ENCODE measurements around the gene AP2B1.
"Not testable (repeated sequence)": the region's sequence is repeated elsewhere in the genome, so short reads cannot be mapped to it uniquely, and the experiment has no call there.

AP2B1 gene

DNA sequence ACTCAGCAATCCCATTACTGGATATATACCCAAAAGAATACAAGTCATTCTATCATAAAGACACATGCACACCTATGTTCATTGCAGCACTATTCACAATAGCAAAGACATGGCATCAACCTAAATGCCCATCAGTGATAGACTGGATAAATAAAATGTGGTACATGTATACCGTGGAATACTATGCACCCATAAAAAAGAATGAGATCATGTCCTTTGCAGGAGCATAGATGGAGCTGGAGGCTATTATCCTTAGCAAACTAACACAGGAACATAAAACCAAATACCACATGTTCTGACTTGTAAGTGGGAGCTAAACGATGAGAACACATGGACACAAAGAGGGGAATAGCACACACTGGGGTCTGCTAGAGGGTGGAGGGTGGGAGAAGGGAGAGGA lies 116.2 kb downstream of the AP2B1 start:
- not testable (repeated sequence) for DNase-seq (ENCODE audit: low read depth); H3K4me1 ChIP-seq (ENCODE audit: control insufficient read depth, insufficient read depth, low read length); H3K4me3 ChIP-seq (ENCODE audit: low read length); H3K27me3 ChIP-seq (replicated peaks; ENCODE audit: control insufficient read depth, insufficient read depth, low read length); H3K36me3 ChIP-seq (ENCODE audit: control insufficient read depth, insufficient read depth, low read length, severe bottlenecking); H3K9ac ChIP-seq (ENCODE audit: low read length); H3K9me3 ChIP-seq (ENCODE audit: control insufficient read depth, low read length)

DNA sequence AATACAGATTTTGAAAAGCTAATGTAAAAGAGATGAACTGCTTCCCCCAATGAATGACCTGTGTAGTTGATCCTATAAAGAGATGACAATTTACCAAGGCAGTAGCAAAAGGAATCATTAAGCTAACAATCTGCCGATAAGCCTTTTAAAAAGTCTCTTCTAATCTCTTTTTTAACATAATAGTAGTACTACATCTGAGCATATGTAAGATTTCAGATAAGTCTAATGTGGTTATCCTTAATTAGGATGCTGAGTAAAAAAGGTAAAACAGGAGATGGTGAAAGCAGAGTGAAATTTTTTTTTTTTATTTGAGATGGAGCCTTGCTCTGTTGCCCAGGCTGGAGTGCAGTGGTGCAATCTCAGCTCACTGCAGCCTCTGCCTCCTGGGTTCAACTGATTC lies 118.1 kb downstream of the AP2B1 start:
- no peak overlapping the region for H3K4me3 ChIP-seq (ENCODE audit: low read length)
- no peak overlapping the region for H3K9ac ChIP-seq (ENCODE audit: low read length)
- peaks cover 7% of the 10 kb centered on the region for H3K36me3 ChIP-seq (ENCODE audit: control insufficient read depth, insufficient read depth, low read length, severe bottlenecking)
- no peaks in the 10 kb centered on the region for H3K9me3 ChIP-seq (ENCODE audit: control insufficient read depth, low read length)
- peaks cover 7% of the 10 kb centered on the region for H3K4me1 ChIP-seq (ENCODE audit: control insufficient read depth, insufficient read depth, low read length)
- H3K27me3 ChIP-seq (replicated peaks; ENCODE audit: control insufficient read depth, insufficient read depth, low read length) = no peaks in the 10 kb centered on the region
- no peak for DNase-seq (ENCODE audit: low read depth)

DNA sequence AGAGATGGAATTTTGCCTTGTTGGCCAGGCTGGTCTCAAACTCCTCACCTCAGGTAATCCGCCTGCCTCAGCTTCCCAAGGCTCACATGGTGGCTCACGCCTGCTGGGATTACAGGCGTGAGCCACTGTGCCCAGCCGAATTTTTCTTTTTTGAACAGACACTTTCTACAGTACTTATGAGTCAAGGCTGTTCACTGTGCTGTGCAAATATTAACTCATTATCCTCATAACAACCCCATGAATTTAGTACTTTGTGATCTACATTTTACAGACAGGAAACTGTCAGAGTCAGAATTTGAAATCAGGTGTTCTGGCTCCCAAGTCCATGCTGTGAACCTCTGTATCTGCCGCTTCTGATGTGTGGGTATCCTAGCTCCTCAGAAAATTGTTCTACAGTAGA lies 118.6 kb downstream of the AP2B1 start:
- Histone ChIP-seq H3K4me3 (ENCODE audit: low read length) (no peak overlapping the region), H3K4me1 (ENCODE audit: control insufficient read depth, insufficient read depth, low read length) (peaks cover 10% of the 10 kb centered on the region), H3K27me3 (replicated peaks; ENCODE audit: control insufficient read depth, insufficient read depth, low read length) (no peaks in the 10 kb centered on the region), H3K36me3 (ENCODE audit: control insufficient read depth, insufficient read depth, low read length, severe bottlenecking) (peaks cover 12% of the 10 kb centered on the region), H3K9me3 (ENCODE audit: control insufficient read depth, low read length) (no peaks in the 10 kb centered on the region), H3K9ac (ENCODE audit: low read length) (no peak overlapping the region)
- DNase-seq (ENCODE audit: low read depth) = no peak

DNA sequence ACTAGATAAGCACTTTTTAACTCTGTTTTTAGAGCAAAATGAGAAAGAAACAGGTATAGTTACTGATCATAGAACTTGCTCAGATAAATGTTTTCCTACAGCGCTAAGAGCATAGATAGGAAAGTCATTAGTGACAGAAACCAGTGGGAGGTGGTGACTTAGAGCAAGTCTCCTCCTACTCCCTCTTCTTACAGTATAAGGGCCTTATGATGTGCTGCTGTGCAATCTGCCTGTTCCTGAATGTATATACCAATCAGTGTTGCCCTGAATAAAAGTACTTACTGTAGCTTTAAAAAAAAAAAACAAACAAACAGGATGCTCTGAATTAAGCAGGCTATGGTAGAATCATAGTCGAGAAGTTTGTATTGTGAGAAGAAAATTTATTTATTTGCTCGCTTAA lies 121.0 kb downstream of the AP2B1 start:
- Histone ChIP-seq H3K9me3 (ENCODE audit: control insufficient read depth, low read length) (no peaks in the 10 kb centered on the region), H3K27me3 (replicated peaks; ENCODE audit: control insufficient read depth, insufficient read depth, low read length) (no peaks in the 10 kb centered on the region), H3K4me1 (ENCODE audit: control insufficient read depth, insufficient read depth, low read length) (peaks cover 16% of the 10 kb centered on the region), H3K4me3 (ENCODE audit: low read length) (no peak overlapping the region), H3K9ac (ENCODE audit: low read length) (no peak overlapping the region), H3K36me3 (ENCODE audit: control insufficient read depth, insufficient read depth, low read length, severe bottlenecking) (peaks cover 17% of the 10 kb centered on the region)
- DNase-seq (ENCODE audit: low read depth) = no peak

DNA sequence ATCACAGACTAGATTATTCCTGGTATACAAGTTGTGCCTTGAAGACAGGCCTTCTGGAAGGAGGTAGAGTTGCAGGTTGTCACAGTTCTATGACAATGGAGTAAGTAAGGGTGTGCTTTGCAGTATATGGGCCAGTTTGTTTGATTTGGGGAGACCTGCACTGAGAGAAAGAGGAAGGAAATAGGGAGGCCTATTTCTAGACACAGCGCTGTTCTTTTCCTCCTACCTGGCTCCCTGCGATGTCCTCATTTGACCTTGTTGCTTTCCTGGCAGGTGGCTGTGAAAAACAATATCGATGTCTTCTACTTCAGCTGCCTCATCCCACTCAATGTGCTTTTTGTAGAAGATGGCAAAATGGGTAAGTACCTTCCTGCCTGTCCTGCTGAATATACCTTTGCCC lies 121.8 kb downstream of the AP2B1 start:
- H3K9ac ChIP-seq (ENCODE audit: low read length) = no peak overlapping the region
- H3K4me3 ChIP-seq (ENCODE audit: low read length) = no peak overlapping the region
- H3K4me1 ChIP-seq (ENCODE audit: control insufficient read depth, insufficient read depth, low read length) = peaks cover 24% of the 10 kb centered on the region
- no peaks in the 10 kb centered on the region for H3K27me3 ChIP-seq (replicated peaks; ENCODE audit: control insufficient read depth, insufficient read depth, low read length)
- peaks cover 17% of the 10 kb centered on the region for H3K36me3 ChIP-seq (ENCODE audit: control insufficient read depth, insufficient read depth, low read length, severe bottlenecking)
- DNase-seq (ENCODE audit: low read depth) = no peak
- no peaks in the 10 kb centered on the region for H3K9me3 ChIP-seq (ENCODE audit: control insufficient read depth, low read length)

DNA sequence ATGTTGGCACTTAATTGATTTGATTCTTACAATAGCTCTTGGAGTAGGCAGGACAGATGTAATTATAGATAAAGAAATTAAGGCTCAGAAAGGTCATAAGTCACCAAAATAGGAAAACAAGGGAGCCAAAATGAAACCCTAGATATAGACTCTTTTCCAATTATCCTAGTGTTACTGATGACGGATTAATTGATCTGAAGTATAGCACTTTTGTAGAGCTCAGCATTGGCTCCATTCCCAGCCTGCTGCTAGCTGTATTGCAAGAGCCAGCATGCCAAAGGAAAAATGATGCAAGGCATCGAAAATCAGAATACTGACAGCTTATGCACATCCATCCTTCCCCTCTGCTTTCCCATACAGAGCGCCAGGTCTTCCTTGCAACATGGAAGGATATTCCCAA lies 122.8 kb downstream of the AP2B1 start:
- Histone ChIP-seq H3K9ac (ENCODE audit: low read length) (no peak overlapping the region), H3K36me3 (ENCODE audit: control insufficient read depth, insufficient read depth, low read length, severe bottlenecking) (peaks cover 17% of the 10 kb centered on the region), H3K9me3 (ENCODE audit: control insufficient read depth, low read length) (no peaks in the 10 kb centered on the region), H3K4me1 (ENCODE audit: control insufficient read depth, insufficient read depth, low read length) (peaks cover 33% of the 10 kb centered on the region), H3K27me3 (replicated peaks; ENCODE audit: control insufficient read depth, insufficient read depth, low read length) (no peaks in the 10 kb centered on the region), H3K4me3 (ENCODE audit: low read length) (no peak overlapping the region)
- DNase-seq (ENCODE audit: low read depth) = peak; percentile 84

DNA sequence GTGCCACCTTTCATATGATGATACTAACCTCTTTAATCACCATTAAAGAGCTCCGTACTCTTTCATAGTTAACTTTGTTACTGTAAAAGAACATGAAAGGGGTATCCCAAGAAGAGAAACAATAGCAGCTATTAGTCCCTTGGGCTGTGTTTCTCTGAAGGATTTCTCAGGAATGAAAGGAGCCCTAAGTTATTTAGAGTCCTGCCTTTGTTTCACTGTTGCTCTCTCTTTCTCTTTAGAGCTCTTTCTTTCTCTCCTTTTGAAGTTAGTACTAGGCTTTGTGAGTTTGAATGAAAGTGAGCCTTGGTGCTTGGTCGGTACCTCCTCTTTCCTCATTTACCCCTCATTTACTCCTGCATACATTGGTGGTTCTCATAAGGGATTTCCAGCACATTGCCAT lies 123.8 kb downstream of the AP2B1 start:
- H3K36me3 ChIP-seq (ENCODE audit: control insufficient read depth, insufficient read depth, low read length, severe bottlenecking) = peaks cover 17% of the 10 kb centered on the region
- H3K9ac ChIP-seq (ENCODE audit: low read length) = no peak overlapping the region
- no peak for DNase-seq (ENCODE audit: low read depth)

DNA sequence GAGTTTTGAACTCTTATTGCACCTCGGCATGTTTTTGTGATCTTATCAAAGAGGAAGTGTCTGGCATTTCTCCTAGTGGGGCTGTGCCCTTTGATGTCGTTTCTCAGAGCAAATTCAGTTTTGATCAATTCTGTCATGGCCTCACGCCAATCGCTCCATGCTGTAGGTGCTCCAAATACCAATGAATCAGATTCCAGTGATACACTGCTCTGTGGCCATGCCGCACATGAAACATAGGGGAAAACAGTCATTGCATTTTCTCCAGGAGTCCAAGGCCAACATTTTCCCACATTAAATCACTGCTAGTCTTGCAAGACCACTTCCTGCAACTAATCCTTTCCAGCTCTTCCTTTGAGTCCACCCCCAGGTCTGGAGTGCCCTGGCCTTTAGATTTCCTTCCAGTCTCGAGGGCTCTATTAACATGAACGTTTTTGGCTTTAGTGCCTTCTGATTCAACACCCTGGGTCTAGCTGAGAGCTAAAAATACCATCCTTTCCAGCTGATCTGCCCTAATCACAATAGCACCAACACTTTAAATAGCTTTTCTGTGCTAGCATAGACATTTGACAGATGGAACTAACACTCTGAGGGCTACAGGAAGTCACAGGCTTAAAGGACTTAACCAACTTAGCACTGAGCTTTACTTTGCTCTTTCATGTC lies 126.1 kb downstream of the AP2B1 start:
- Histone ChIP-seq H3K9me3 (ENCODE audit: control insufficient read depth, low read length) (no peaks in the 10 kb centered on the region), H3K4me1 (ENCODE audit: control insufficient read depth, insufficient read depth, low read length) (peaks cover 67% of the 10 kb centered on the region), H3K4me3 (ENCODE audit: low read length) (peak overlapping the region; percentile 61), H3K27me3 (replicated peaks; ENCODE audit: control insufficient read depth, insufficient read depth, low read length) (no peaks in the 10 kb centered on the region), H3K9ac (ENCODE audit: low read length) (peak overlapping the region; percentile 45), H3K36me3 (ENCODE audit: control insufficient read depth, insufficient read depth, low read length, severe bottlenecking) (peaks cover 17% of the 10 kb centered on the region)
- DNase-seq (ENCODE audit: low read depth) = peak; percentile 80

More for the DNA sequence above, 123.8 kb downstream of the AP2B1 start:
- no peak overlapping the region for H3K4me3 ChIP-seq (ENCODE audit: low read length)
- no peaks in the 10 kb centered on the region for H3K9me3 ChIP-seq (ENCODE audit: control insufficient read depth, low read length)
- no peaks in the 10 kb centered on the region for H3K27me3 ChIP-seq (replicated peaks; ENCODE audit: control insufficient read depth, insufficient read depth, low read length)
- peaks cover 44% of the 10 kb centered on the region for H3K4me1 ChIP-seq (ENCODE audit: control insufficient read depth, insufficient read depth, low read length)

DNA sequence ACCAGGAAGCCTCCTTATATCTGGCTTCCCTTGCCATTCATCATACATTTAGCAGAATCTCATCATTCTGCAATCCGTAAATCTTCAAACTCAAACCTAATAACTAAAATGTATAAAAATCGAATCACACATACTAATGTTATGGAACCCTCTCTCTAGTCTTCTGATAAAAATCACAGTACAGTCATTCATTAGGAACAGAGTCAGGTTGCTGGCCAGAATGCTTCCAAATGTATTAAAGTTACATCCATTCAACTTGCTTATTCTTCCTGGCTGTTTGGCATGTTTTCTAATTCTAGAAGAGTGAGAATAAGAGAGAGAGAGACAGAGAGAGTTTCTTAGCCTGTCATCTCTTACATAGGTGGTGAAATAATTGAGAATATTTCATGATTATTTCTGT lies 127.9 kb downstream of the AP2B1 start:
- H3K9ac ChIP-seq (ENCODE audit: low read length) = no peak overlapping the region
- peaks cover 73% of the 10 kb centered on the region for H3K4me1 ChIP-seq (ENCODE audit: control insufficient read depth, insufficient read depth, low read length)
- peaks cover 16% of the 10 kb centered on the region for H3K36me3 ChIP-seq (ENCODE audit: control insufficient read depth, insufficient read depth, low read length, severe bottlenecking)
- no peaks in the 10 kb centered on the region for H3K27me3 ChIP-seq (replicated peaks; ENCODE audit: control insufficient read depth, insufficient read depth, low read length)
- DNase-seq (ENCODE audit: low read depth) = peak; percentile 34
- H3K9me3 ChIP-seq (ENCODE audit: control insufficient read depth, low read length) = no peaks in the 10 kb centered on the region
- no peak overlapping the region for H3K4me3 ChIP-seq (ENCODE audit: low read length)

DNA sequence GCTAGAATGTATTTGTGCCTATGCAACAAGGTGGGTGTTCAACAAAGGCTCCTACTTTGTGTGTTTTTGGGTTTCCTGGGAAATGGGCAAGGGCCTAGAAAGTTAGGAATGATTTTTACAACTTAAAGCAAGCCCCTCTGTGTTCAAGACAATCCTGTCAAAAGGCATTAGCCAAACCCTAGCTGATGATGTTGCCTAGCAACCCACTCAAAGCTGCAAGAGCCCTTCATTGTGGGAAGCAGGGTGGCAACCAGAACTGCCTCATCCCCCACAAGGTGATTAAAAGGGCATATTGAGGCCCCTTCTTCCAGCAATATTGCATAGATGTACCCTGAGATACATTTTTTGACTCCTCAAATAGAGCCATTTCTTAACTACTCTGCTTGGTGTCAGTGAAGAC lies 128.3 kb downstream of the AP2B1 start:
- Histone ChIP-seq H3K4me3 (ENCODE audit: low read length) (peak overlapping the region; percentile 1), H3K36me3 (ENCODE audit: control insufficient read depth, insufficient read depth, low read length, severe bottlenecking) (peaks cover 12% of the 10 kb centered on the region), H3K27me3 (replicated peaks; ENCODE audit: control insufficient read depth, insufficient read depth, low read length) (no peaks in the 10 kb centered on the region), H3K9ac (ENCODE audit: low read length) (peak overlapping the region; percentile 46), H3K9me3 (ENCODE audit: control insufficient read depth, low read length) (no peaks in the 10 kb centered on the region), H3K4me1 (ENCODE audit: control insufficient read depth, insufficient read depth, low read length) (peaks cover 69% of the 10 kb centered on the region)
- DNase-seq (ENCODE audit: low read depth) = no peak

DNA sequence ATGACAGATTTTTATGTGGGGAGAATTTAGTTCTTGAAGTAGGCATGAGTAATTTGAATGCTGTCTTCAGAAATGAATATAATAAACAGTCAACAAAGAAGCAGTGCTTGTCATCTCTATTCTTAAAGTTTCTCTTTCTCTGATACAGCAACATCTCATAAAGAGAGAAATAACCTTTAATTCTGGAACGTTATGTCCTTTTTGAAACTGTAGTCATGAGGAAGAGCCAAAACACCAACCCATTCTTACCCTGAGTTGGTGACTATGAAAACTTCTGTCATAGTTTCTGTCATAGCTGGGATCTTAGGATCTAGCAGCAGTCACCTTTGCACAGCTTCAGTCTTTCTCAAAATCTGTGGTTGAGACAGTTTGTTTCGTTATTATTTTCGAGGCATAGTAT lies 129.1 kb downstream of the AP2B1 start:
- Histone ChIP-seq H3K9ac (ENCODE audit: low read length) (peak overlapping the region; percentile 77), H3K4me1 (ENCODE audit: control insufficient read depth, insufficient read depth, low read length) (peaks cover 68% of the 10 kb centered on the region), H3K9me3 (ENCODE audit: control insufficient read depth, low read length) (no peaks in the 10 kb centered on the region), H3K36me3 (ENCODE audit: control insufficient read depth, insufficient read depth, low read length, severe bottlenecking) (peaks cover 4% of the 10 kb centered on the region), H3K27me3 (replicated peaks; ENCODE audit: control insufficient read depth, insufficient read depth, low read length) (no peaks in the 10 kb centered on the region), H3K4me3 (ENCODE audit: low read length) (peak overlapping the region; percentile 1)
- DNase-seq (ENCODE audit: low read depth) = no peak

DNA sequence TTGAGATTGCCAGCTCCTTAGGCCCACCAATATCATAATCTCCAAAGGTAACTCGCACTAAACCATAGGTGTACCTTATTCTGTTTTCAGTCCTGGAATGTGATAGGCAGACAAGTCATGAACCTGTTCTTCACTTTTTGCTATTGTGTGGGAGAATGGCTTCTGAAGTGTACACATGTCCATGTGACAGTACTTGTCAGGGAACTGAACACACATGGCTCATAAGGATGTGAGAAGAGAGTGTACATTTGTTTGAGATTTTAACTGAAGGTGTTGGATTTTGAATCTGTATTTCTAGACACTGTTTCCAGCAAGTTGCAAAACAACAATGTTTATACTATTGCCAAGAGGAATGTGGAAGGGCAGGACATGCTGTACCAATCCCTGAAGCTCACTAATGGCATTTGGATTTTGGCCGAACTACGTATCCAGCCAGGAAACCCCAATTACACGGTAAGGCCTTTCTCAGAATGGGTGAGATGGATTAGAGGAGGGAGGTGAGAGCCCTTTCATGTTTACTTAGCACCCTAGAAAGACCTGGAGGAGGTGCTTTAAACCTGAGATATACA lies 129.9 kb downstream of the AP2B1 start:
- Histone ChIP-seq H3K9ac (ENCODE audit: low read length) (peak overlapping the region; percentile 77), H3K27me3 (replicated peaks; ENCODE audit: control insufficient read depth, insufficient read depth, low read length) (no peaks in the 10 kb centered on the region), H3K4me1 (ENCODE audit: control insufficient read depth, insufficient read depth, low read length) (peaks cover 68% of the 10 kb centered on the region), H3K4me3 (ENCODE audit: low read length) (peak overlapping the region; percentile 71), H3K9me3 (ENCODE audit: control insufficient read depth, low read length) (no peaks in the 10 kb centered on the region), H3K36me3 (ENCODE audit: control insufficient read depth, insufficient read depth, low read length, severe bottlenecking) (peaks cover 4% of the 10 kb centered on the region)
- DNase-seq (ENCODE audit: low read depth) = peak; percentile 86

Measured in adipocyte (in vitro differentiated cells).